KMS-11 (cell line): ENCODE data around the gene PSTK.

Experiments
- H2AFZ ChIP-seq: fragments of 200-600 bp; sonication (generic); 2 replicates; pipeline ENCODE4 v1.6.1; 2016; ENCODE audit warnings: antibody characterized with exemption, mixed run types, low read depth
- H3K27ac ChIP-seq: fragments of 200-600 bp; sonication (generic); 2 replicates; pipeline ENCODE4 v1.6.1; 2016; ENCODE audit warnings: mild to moderate bottlenecking, mixed run types
- H3K27me3 ChIP-seq: fragments of 200-600 bp; sonication (generic); 2 replicates; pipeline ENCODE4 v1.6.1; 2017; ENCODE audit warnings: mild to moderate bottlenecking, low read depth, mixed run types, moderate library complexity; ENCODE audit not compliant: insufficient read depth
- H3K36me3 ChIP-seq: fragments of 200-600 bp; sonication (generic); 2 replicates; pipeline ENCODE4 v1.6.1; 2017; ENCODE audit warnings: mild to moderate bottlenecking, mixed run types; ENCODE audit not compliant: insufficient read depth
- H3K4me1 ChIP-seq: fragments of 200-600 bp; sonication (generic); 2 replicates; pipeline ENCODE4 v1.6.1; 2016; ENCODE audit warnings: mild to moderate bottlenecking, low read depth, mixed run types; ENCODE audit not compliant: poor library complexity, severe bottlenecking
- H3K4me2 ChIP-seq: fragments of 200-600 bp; sonication (generic); 2 replicates; pipeline ENCODE4 v1.7.0; 2016; ENCODE audit warnings: mild to moderate bottlenecking, mixed run types
- H3K4me3 ChIP-seq: fragments of 200-600 bp; sonication (generic); IDR thresholded peaks from 2 replicates; pipeline ENCODE4 v1.6.1; 2017; ENCODE audit warnings: low read depth, low read length, mixed read lengths; ENCODE audit not compliant: insufficient read depth
- H3K79me2 ChIP-seq: fragments of 200-600 bp; sonication (generic); 2 replicates; pipeline ENCODE4 v1.6.1; 2016; ENCODE audit warnings: low read depth, mixed run types; ENCODE audit not compliant: insufficient read depth
- H3K9ac ChIP-seq: fragments of 200-600 bp; sonication (generic); 2 replicates; pipeline ENCODE4 v1.6.1; 2016; ENCODE audit warnings: mild to moderate bottlenecking, mixed run types
- H4K20me1 ChIP-seq: fragments of 200-600 bp; sonication (generic); 2 replicates; pipeline ENCODE4 v1.6.1; 2016; ENCODE audit warnings: mild to moderate bottlenecking, mixed run types; ENCODE audit not compliant: insufficient read depth
- TF ChIP-seq, protein P1 (sequence below): fragments of 200-600 bp; sonication (generic); conservative IDR thresholded peaks from 2 replicates; pipeline ENCODE4 v1.6.1; 2017; ENCODE audit warnings: low read depth, mild to moderate bottlenecking, antibody characterized with exemption, low read length, moderate library complexity, mixed read lengths

PSTK gene

DNA sequence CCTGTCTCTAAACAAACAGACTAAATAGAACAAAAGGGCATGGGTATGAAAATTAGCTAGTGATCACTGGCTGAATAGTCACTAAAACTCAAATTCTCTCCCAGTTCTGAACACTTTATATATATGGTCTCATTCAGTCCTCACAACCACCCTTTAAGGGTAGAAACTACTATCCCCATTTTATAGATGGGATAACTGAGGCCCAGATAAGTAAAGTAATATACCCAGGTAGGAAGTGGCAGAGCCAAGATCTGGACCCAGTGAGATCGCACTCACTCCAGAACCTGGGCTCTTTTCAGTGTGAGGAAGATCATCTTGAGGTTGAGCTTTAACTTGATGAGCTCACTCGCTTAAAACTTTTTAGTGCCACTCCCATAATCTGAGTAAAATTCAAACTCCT is 4.5 kb downstream of the PSTK start:
- TF ChIP-seq, protein P1, sequence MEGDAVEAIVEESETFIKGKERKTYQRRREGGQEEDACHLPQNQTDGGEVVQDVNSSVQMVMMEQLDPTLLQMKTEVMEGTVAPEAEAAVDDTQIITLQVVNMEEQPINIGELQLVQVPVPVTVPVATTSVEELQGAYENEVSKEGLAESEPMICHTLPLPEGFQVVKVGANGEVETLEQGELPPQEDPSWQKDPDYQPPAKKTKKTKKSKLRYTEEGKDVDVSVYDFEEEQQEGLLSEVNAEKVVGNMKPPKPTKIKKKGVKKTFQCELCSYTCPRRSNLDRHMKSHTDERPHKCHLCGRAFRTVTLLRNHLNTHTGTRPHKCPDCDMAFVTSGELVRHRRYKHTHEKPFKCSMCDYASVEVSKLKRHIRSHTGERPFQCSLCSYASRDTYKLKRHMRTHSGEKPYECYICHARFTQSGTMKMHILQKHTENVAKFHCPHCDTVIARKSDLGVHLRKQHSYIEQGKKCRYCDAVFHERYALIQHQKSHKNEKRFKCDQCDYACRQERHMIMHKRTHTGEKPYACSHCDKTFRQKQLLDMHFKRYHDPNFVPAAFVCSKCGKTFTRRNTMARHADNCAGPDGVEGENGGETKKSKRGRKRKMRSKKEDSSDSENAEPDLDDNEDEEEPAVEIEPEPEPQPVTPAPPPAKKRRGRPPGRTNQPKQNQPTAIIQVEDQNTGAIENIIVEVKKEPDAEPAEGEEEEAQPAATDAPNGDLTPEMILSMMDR = no peak
- no peak overlapping the region for H3K27ac ChIP-seq
- no peaks in the 10 kb centered on the region for H3K36me3 ChIP-seq

DNA sequence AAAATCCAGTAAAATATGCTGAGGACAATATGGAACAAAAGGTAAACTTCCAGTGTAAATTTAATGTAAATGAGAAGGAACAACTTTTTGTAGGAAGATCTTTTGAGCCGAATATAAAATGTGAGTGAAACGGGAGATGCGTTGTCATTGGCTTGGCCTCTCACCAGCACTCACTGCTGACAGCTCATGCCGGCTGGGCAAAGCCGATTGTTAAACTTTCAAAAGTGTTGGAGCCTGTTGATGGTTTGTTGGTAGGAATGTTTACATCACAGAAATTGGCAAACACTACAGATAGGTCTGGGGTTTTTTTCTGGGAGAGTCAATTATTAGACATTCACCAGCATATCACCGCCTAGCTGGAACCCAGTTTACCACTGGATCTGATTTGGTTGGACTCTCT is 6.1 kb downstream of the PSTK start:
- no peak overlapping the region for H2AFZ ChIP-seq
- H4K20me1 ChIP-seq = no peaks in the 10 kb centered on the region
- H3K4me2 ChIP-seq = no peak overlapping the region
- H3K9ac ChIP-seq = no peak overlapping the region
- H3K36me3 ChIP-seq = no peaks in the 10 kb centered on the region
- no peak overlapping the region for H3K4me3 ChIP-seq
- no peak overlapping the region for H3K27ac ChIP-seq
- TF ChIP-seq, protein P1 = no peak
- H3K79me2 ChIP-seq = no peaks in the 10 kb centered on the region
- H3K27me3 ChIP-seq = no peaks in the 10 kb centered on the region
- H3K4me1 ChIP-seq = peaks cover 7% of the 10 kb centered on the region

More for the DNA sequence above, 4.5 kb downstream of the PSTK start:
- Histone ChIP-seq H2AFZ (no peak overlapping the region), H3K4me3 (no peak overlapping the region), H4K20me1 (no peaks in the 10 kb centered on the region), H3K9ac (no peak overlapping the region), H3K79me2 (no peaks in the 10 kb centered on the region), H3K4me1 (peaks cover 17% of the 10 kb centered on the region), H3K4me2 (no peak overlapping the region), H3K27me3 (no peaks in the 10 kb centered on the region)

DNA sequence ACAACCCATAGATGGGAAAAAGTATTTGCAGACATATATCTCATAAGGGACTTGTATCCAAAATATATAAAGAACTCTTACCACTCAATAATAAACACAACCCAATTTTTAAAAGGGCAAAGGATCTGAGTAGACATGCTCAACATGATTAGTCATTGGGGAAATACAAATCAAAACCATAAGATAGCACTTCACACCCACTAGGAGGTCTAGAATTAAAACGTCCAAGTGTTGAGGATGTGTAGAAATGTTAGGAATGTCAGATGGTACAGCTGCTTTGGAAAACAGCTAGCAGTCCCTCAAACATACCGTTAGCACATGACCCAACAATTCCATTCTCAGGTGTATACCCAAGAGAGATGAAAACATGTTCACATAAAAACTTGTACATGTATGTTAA is 8.3 kb downstream of the PSTK start:
- Histone ChIP-seq H3K9ac (no peak overlapping the region), H2AFZ (no peak overlapping the region), H3K27me3 (no peaks in the 10 kb centered on the region), H3K4me2 (no peak overlapping the region), H3K4me3 (no peak overlapping the region), H3K4me1 (no peaks in the 10 kb centered on the region), H4K20me1 (no peaks in the 10 kb centered on the region), H3K27ac (no peak overlapping the region), H3K36me3 (no peaks in the 10 kb centered on the region), H3K79me2 (no peaks in the 10 kb centered on the region)
- TF ChIP-seq, protein P1 = no peak

DNA sequence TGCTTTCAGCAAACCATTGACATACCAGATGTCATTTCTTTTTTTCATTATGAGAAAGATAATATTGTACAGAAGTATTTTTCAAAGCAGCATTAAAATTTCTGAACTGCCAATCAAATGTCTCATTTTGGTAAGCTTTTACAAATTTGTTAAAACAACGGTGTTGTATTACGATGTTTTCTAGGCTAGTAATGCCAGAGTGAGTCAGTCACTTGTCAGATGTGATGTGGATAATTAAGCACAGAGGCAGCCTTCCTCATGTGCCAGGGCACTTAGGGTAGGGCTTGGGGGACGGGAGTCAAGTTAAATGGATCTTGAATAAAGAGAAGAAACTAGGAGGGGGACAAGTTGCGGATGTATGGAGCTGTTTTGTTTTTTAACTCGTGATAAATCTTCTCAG is 10.1 kb downstream of the PSTK start:
- TF ChIP-seq, protein P1 = no peak
- Histone ChIP-seq H3K36me3 (no peaks in the 10 kb centered on the region; the same call in 1 of the 2 replicates), H4K20me1 (no peaks in the 10 kb centered on the region; the same call in 1 of the 2 replicates), H3K79me2 (no peaks in the 10 kb centered on the region), H3K27ac (no peak overlapping the region), H3K4me3 (no peak overlapping the region), H2AFZ (no peak overlapping the region), H3K9ac (no peak overlapping the region), H3K4me1 (no peaks in the 10 kb centered on the region), H3K27me3 (no peaks in the 10 kb centered on the region), H3K4me2 (no peak overlapping the region)
